Neural cell (in vitro differentiated cells): ENCODE data around the gene MAPT. TPM values are rescaled to one million over a fixed set of nuclear protein-coding genes. Genes with fewer than 3 reads are reported as not detected.

Experiments used
- H2AFZ ChIP-seq: fragments of 200-600, 300-800 bp; sonication (generic), shearing (Covaris generic); 2 replicates; pipeline ENCODE4 v1.6.0; 2014; ENCODE audit warnings: low read depth, mild to moderate bottlenecking, antibody characterized with exemption, low read length, moderate library complexity
- H3F3A ChIP-seq: fragments of 200-600 bp; shearing (Covaris generic); 2 replicates; pipeline ENCODE4 v1.6.1; 2016; ENCODE audit warnings: mild to moderate bottlenecking, moderate library complexity, mixed read lengths, antibody characterized with exemption, low read length; ENCODE audit not compliant: insufficient read depth, poor library complexity, severe bottlenecking
- H3K27ac ChIP-seq: fragments of 200-600, 300-800 bp; sonication (generic), shearing (Covaris generic); 2 replicates; pipeline ENCODE4 v1.5.1; 2014; ENCODE audit warnings: mild to moderate bottlenecking, low read length, moderate library complexity
- H3K27me3 ChIP-seq: fragments of 300-800, 200-600 bp; sonication (generic), shearing (Covaris generic); 2 replicates; pipeline ENCODE4 v1.6.0; 2014; ENCODE audit warnings: mild to moderate bottlenecking, low read depth, low read length, moderate library complexity; ENCODE audit not compliant: insufficient read depth
- H3K36me3 ChIP-seq: fragments of 300-800, 200-600 bp; sonication (generic), shearing (Covaris generic); 2 replicates; pipeline ENCODE4 v1.5.1; 2014; ENCODE audit warnings: mild to moderate bottlenecking, antibody characterized with exemption, low read length, moderate library complexity; ENCODE audit not compliant: insufficient read depth
- H3K4me2 ChIP-seq: fragments of 300-800, 200-600 bp; sonication (generic), shearing (Covaris generic); 2 replicates; pipeline ENCODE4 v1.6.0; 2014; ENCODE audit warnings: mild to moderate bottlenecking, low read length
- H3K4me3 ChIP-seq: fragments of 300-800, 200-600 bp; sonication (generic), shearing (Covaris generic); 2 replicates; pipeline ENCODE4 v1.5.1; 2014; ENCODE audit warnings: mild to moderate bottlenecking, low read length, moderate library complexity
- H3K79me2 ChIP-seq: fragments of 200-600 bp; shearing (Covaris generic); replicated peaks from 2 replicates; pipeline ENCODE4 v1.6.0; 2014; ENCODE audit warnings: mild to moderate bottlenecking, low read length, moderate library complexity; ENCODE audit not compliant: insufficient read depth
- H3K9ac ChIP-seq: fragments of 300-800, 200-600 bp; sonication (generic), shearing (Covaris generic); 2 replicates; pipeline ENCODE4 v1.6.1; 2016; ENCODE audit warnings: mild to moderate bottlenecking, low read length, mixed read lengths
- H3K9me2 ChIP-seq: fragments of 200-600 bp; shearing (Covaris generic); 2 replicates; pipeline ENCODE4 v1.6.1; 2016; ENCODE audit warnings: mild to moderate bottlenecking, low read length, mixed read lengths; ENCODE audit not compliant: insufficient read depth
- H3K9me3 ChIP-seq: fragments of 200-600, 300-800 bp; sonication (generic), shearing (Covaris generic); 2 replicates; pipeline ENCODE4 v1.6.1; 2016; ENCODE audit warnings: mild to moderate bottlenecking, mixed run types, low read length, moderate library complexity, mixed read lengths
- H4K20me1 ChIP-seq: fragments of 200-600 bp; shearing (Covaris generic); 2 replicates; pipeline ENCODE4 v1.6.1; 2016; ENCODE audit warnings: mild to moderate bottlenecking, mixed run types; ENCODE audit not compliant: insufficient read depth
- EP300 ChIP-seq: fragments of 450-650 bp; conservative IDR thresholded peaks from 2 replicates; pipeline ENCODE4 v1.6.1; 2014; ENCODE audit warnings: antibody characterized with exemption, mild to moderate bottlenecking, moderate library complexity; ENCODE audit not compliant: poor library complexity, severe bottlenecking
- EZH2 ChIP-seq: fragments of 200-600, 300-800 bp; shearing (Covaris generic), sonication (generic); IDR thresholded peaks from 2 replicates; pipeline ENCODE4 v1.6.1; 2014; ENCODE audit warnings: antibody characterized with exemption, low read length, borderline replicate concordance, mild to moderate bottlenecking; ENCODE audit not compliant: insufficient read depth, poor library complexity, severe bottlenecking
- MXI1 ChIP-seq: fragments of 450-650 bp; conservative IDR thresholded peaks from 2 replicates; pipeline ENCODE4 v1.6.1; 2014; ENCODE audit warnings: antibody characterized with exemption, mild to moderate bottlenecking; ENCODE audit not compliant: poor library complexity, severe bottlenecking
- POLR2AphosphoS5 ChIP-seq: IDR thresholded peaks from 2 replicates; pipeline ENCODE4 v1.6.1; 2012
- RAD21 ChIP-seq: fragments of 450-650 bp; conservative IDR thresholded peaks from 2 replicates; pipeline ENCODE4 v1.6.1; 2014; ENCODE audit warnings: antibody characterized with exemption, mild to moderate bottlenecking, moderate library complexity
- REST ChIP-seq: IDR thresholded peaks from 2 replicates; pipeline ENCODE4 v1.6.1; 2012; ENCODE audit warnings: borderline replicate concordance
- SMC3 ChIP-seq: fragments of 450-650 bp; conservative IDR thresholded peaks from 2 replicates; pipeline ENCODE4 v1.6.1; 2014; ENCODE audit warnings: antibody characterized with exemption, mild to moderate bottlenecking, moderate library complexity; ENCODE audit not compliant: poor library complexity
- TAF1 ChIP-seq: IDR thresholded peaks from 2 replicates; pipeline ENCODE4 v1.6.1; 2012; ENCODE audit warnings: low read depth
- polyA plus RNA-seq: library from polyadenylated mRNA; depleted of rRNA; stranded (reverse); fragments of >200 nt; gene quantifications from 2 replicates; pipeline ENCODE4 v1.2.3, GENCODE V29; 2014
- TF ChIP-seq, protein P1 (sequence below): fragments of 450-650 bp; IDR thresholded peaks from 2 replicates; pipeline ENCODE4 v1.5.1; 2014; ENCODE audit warnings: antibody characterized with exemption, mild to moderate bottlenecking, moderate library complexity; ENCODE audit not compliant: poor library complexity, severe bottlenecking

MAPT gene
- polyA plus RNA-seq, 1 donor from 2014 or later: 94.5 TPM

DNA sequence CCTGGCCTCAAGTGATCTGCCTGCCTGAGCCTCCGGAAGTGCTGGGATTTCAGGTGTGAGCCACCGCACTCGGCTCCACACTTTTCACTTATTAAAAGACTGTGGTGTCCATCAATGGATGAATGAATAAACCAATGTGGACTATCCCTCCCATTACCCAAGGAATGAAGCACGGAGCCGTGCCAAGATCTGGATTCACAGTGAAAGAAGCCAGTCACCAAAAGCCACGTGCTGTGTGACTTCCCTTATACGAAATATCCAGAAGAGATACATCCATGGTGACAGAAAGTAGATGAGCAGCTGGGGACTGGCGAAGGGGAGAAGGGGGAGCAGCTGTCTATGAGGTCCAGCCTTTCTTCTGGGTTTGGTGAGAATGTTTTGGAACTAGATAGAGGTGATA is 56.5 kb downstream of the MAPT start:
- H3K4me2 ChIP-seq: no peak overlapping the region
- no peak overlapping the region for H2AFZ ChIP-seq
- H3K9ac ChIP-seq: no peak overlapping the region
- no peak overlapping the region for H3K27ac ChIP-seq
- no peaks in the 10 kb centered on the region for H3K79me2 ChIP-seq
- no peaks in the 10 kb centered on the region for H3K9me2 ChIP-seq
- peaks cover 44% of the 10 kb centered on the region for H4K20me1 ChIP-seq
- no peaks in the 10 kb centered on the region for H3K27me3 ChIP-seq
- no peak for TF ChIP-seq EZH2
- TF ChIP-seq POLR2AphosphoS5: no peak
- no peak for TF ChIP-seq MXI1
- no peak for TF ChIP-seq EP300
- no peak for TF ChIP-seq REST
- TF ChIP-seq SMC3: no peak
- H3F3A ChIP-seq: no peaks in the 10 kb centered on the region
- no peaks in the 10 kb centered on the region for H3K36me3 ChIP-seq
- no peaks in the 10 kb centered on the region for H3K9me3 ChIP-seq
- no peak overlapping the region for H3K4me3 ChIP-seq

- H3K4me2 ChIP-seq: no peak overlapping the region
- no peak overlapping the region for H3K27ac ChIP-seq
- H3K79me2 ChIP-seq: no peaks in the 10 kb centered on the region
- H2AFZ ChIP-seq: no peak overlapping the region
- no peaks in the 10 kb centered on the region for H3F3A ChIP-seq
- TF ChIP-seq REST (no peak), MXI1 (no peak), POLR2AphosphoS5 (no peak), RAD21 (no peak), EZH2 (no peak), TAF1 (no peak), EP300 (no peak), SMC3 (no peak)
- TF ChIP-seq, protein P1, sequence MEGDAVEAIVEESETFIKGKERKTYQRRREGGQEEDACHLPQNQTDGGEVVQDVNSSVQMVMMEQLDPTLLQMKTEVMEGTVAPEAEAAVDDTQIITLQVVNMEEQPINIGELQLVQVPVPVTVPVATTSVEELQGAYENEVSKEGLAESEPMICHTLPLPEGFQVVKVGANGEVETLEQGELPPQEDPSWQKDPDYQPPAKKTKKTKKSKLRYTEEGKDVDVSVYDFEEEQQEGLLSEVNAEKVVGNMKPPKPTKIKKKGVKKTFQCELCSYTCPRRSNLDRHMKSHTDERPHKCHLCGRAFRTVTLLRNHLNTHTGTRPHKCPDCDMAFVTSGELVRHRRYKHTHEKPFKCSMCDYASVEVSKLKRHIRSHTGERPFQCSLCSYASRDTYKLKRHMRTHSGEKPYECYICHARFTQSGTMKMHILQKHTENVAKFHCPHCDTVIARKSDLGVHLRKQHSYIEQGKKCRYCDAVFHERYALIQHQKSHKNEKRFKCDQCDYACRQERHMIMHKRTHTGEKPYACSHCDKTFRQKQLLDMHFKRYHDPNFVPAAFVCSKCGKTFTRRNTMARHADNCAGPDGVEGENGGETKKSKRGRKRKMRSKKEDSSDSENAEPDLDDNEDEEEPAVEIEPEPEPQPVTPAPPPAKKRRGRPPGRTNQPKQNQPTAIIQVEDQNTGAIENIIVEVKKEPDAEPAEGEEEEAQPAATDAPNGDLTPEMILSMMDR: no peak
- no peak overlapping the region for H3K4me3 ChIP-seq
- H4K20me1 ChIP-seq: peaks cover 44% of the 10 kb centered on the region
- H3K36me3 ChIP-seq: no peaks in the 10 kb centered on the region
- H3K9me2 ChIP-seq: no peaks in the 10 kb centered on the region
- no peaks in the 10 kb centered on the region for H3K27me3 ChIP-seq
- H3K9ac ChIP-seq: no peak overlapping the region
- H3K9me3 ChIP-seq: no peaks in the 10 kb centered on the region
Observed at GRCh38 chr17:45951403-45951802, 57.0 kb downstream of the MAPT start.
